GM12801 (cell line): ENCODE results near the gene CRY2.

Experiments used
- TF ChIP-seq, protein P1 (sequence below): IDR thresholded peaks from one replicate; pipeline ENCODE4 v1.5.1; 2011; ENCODE audit warnings: control low read depth; ENCODE audit not compliant: insufficient read length; ENCODE audit errors: extremely low read depth

Gene CRY2

DNA sequence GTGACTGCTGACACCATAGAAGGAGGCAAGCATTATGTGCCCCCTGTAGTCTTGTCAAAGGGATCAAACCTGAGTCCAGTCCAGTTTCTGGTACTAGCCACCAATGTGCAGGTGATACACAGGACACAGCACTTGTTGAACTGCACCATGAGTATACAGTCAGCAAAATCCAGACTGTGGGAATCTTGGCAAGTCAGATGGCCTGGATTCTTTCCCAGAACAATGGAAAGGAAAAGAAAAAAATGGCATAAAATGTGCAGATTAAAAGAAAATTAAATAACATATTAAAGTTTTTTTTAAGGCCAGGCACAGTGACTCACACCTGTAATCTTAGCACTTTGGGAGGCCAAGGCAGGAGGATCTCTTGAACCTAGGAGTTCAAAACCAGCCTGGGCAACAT lies 16.8 kb downstream of the CRY2 start:
- TF ChIP-seq, protein P1, sequence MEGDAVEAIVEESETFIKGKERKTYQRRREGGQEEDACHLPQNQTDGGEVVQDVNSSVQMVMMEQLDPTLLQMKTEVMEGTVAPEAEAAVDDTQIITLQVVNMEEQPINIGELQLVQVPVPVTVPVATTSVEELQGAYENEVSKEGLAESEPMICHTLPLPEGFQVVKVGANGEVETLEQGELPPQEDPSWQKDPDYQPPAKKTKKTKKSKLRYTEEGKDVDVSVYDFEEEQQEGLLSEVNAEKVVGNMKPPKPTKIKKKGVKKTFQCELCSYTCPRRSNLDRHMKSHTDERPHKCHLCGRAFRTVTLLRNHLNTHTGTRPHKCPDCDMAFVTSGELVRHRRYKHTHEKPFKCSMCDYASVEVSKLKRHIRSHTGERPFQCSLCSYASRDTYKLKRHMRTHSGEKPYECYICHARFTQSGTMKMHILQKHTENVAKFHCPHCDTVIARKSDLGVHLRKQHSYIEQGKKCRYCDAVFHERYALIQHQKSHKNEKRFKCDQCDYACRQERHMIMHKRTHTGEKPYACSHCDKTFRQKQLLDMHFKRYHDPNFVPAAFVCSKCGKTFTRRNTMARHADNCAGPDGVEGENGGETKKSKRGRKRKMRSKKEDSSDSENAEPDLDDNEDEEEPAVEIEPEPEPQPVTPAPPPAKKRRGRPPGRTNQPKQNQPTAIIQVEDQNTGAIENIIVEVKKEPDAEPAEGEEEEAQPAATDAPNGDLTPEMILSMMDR: no peak

DNA sequence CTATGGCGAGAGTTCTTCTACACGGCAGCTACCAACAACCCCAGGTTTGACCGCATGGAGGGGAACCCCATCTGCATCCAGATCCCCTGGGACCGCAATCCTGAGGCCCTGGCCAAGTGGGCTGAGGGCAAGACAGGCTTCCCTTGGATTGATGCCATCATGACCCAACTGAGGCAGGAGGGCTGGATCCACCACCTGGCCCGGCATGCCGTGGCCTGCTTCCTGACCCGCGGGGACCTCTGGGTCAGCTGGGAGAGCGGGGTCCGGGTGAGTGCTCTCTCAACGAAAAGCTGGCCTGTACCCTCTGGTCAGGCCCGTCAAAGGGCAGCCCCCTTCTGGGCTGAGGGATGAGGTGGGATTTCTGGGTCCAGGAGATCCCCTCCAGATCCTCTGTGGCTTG lies 22.3 kb downstream of the CRY2 start:
- TF ChIP-seq, protein P1: no peak

DNA sequence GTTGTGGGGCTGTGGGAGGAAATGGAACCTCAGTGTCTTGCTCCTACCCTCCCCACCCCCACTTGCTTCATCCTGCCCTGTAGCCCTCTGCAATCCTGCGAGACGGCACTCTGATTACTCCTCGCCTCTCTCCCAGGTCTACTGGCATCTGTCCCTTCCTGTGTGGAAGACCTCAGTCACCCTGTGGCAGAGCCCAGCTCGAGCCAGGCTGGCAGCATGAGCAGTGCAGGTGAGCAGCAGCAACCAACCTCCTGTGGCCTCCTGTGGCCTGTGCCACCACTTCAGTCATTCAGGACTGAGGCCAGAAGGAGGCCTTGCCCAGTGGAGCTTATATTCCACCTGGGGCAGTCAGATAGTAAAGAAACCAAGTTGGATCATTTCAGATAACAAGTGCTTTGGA lies 23.4 kb downstream of the CRY2 start:
- TF ChIP-seq, protein P1: no peak

DNA sequence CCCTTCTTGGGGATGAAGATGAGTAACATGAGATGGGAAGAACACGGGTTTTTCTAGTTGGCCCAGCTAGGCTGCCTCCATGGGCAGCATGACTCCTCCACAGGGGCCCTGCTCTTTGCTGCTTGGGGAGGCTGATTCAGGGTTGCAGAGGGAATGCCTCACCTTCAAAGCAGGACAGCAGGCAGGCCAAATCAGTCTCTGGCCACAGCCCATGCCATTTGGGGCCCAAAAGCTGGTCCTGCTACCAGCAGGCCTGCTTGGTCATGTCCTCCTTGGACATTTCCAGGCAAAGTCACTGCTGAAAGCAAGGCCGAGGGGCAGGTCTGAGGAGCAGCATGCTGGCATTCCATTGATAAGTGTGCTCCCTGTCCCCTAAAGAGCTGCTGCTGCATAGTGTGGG lies 24.4 kb downstream of the CRY2 start:
- TF ChIP-seq, protein P1: no peak

DNA sequence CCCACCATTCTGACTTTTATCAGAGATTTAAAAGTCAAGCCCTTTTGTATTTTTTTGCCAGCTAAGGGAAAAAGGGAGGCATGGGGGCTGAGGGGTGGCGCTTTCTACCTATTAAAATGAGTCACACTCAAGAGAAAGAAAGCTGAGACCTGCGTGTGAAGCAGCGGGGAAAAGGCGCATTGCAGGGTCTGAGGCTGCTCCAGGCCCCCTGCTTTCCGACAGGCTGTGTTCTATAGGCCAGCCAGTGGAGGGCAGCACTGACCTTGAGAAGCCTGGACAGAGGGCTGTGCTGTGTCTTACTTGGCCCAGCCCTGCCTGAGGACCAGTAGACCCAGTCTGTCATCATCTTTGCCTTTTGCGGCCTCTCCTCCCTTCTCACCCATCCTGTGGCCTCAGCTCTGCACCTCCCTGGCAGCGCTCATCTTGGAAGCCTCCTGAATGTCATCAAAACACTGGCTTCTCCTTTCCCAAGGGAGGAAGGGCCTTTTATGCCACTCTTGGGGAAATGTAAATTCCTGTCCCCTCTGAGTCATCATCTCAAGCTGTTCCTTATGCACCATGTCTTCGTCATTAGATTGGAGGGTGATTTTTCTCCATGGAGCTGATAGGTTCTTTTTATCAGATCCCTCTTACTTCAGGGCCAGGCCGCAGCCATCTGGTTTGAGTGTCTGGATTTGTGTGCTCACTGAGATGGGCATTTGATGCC lies 25.5 kb downstream of the CRY2 start:
- TF ChIP-seq, protein P1: no peak

DNA sequence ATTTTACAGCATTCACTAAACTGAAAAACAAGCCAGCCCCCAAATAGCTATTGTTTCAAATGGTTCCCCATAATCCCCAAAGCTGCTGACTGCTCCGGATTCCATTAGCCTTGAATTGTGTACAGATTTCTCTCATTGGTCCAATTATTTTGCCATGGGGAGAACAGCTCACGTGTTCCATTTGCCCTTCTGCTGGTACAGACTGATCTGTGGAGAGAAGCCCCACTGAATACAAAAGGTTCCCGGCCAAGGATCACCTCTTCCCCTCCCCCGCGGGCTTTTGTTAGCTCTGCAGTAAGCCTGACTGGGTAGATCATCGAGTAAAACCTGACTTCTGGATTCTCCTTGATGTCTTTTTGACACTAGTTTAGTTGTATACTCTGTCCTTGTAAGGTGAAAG lies 29.1 kb downstream of the CRY2 start:
- TF ChIP-seq, protein P1: no peak

DNA sequence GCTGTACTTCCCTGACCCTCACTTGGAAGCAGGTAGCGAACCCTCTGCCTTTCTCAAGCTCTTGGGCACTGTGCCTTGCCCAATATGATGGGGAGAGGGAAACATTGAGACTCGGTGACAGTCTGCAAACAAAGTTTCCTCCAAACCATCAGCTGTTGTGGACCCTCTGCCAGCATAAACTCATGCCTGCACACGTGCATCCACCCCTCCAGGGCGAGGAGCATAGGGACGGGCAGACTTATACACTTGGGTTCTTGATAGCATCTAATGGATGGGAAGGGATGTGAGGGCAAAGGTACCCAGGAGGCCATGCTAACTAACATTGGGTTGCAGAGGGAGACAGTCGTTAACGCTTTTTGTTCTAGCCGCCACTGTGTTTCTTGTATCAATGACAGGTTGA lies 29.9 kb downstream of the CRY2 start:
- TF ChIP-seq, protein P1: no peak
